GM12878 (cell line): ENCODE results near the gene NT5DC3. TPM values are rescaled to one million over a fixed set of nuclear protein-coding genes. Genes with fewer than 3 reads are reported as not detected.

ENCODE experiments used
- ATAC-seq: fragments of 200-7000 bp; cut with Tn5 transposase; 3 replicates; pipeline ENCODE4 v1.9.1; 2020; ENCODE audit warnings: mild to moderate bottlenecking, moderate library complexity
- BruUV-seq: library from RNA; stranded (reverse); fragments of 400-500 nt; replicated peaks from 2 replicates; lab custom pipeline; 2021; lab: Mats Ljungman, UMichigan
- CTCF ChIA-PET: fragments of 300-600 bp; sonication (Branson Sonifier 250); formaldehyde crosslinking; extraction: SDS; loops from one replicate; lab custom pipeline; 2021; ENCODE audit warnings: inconsistent platforms; lab: Yijun Ruan, JAX
- POLR2A ChIA-PET: fragments of 350-600 bp; formaldehyde crosslinking; extraction: SDS; loops from one replicate; lab custom pipeline; 2021; ENCODE audit warnings: inconsistent platforms; lab: Charles Lee
- RAD21 ChIA-PET: fragments of 300-600 bp; sonication (Branson Sonifier 250); formaldehyde crosslinking; loops from one replicate; lab custom pipeline; 2023; ENCODE audit warnings: antibody characterized with exemption; ENCODE audit not compliant: unreplicated experiment; lab: Charles Lee
- SMC1A ChIA-PET: fragments of 300-600 bp; sonication (Branson Sonifier 250); formaldehyde crosslinking; loops from one replicate; lab custom pipeline; 2023; ENCODE audit not compliant: unreplicated experiment, uncharacterized antibody; lab: Charles Lee
- DNase-seq: peaks from one replicate; pipeline ENCODE4 v3.0.0-alpha.2; 2011; ENCODE audit warnings: low read depth, low spot score
- FAIRE-seq: peaks from 3 replicates; lab custom pipeline; 2011; peaks lifted over from hg19 to GRCh38; lab: Jason Lieb, UNC
- H2AFZ ChIP-seq: 2 replicates; pipeline ENCODE4 v1.6.0; 2011; ENCODE audit warnings: low read depth, low read length, control low read depth; ENCODE audit not compliant: control insufficient read depth
- H3K27ac ChIP-seq: 2 replicates; pipeline ENCODE4 v1.5.1; 2011; ENCODE audit warnings: control low read depth; ENCODE audit not compliant: control insufficient read depth, insufficient read depth
- H3K27me3 ChIP-seq, 2 experiments: replicated peaks in 1 of 2; 2 replicates each; pipeline versions ENCODE4 v1.6.0 to v1.6.1; 2011; ENCODE audit warnings: low read length in 1 of 2; ENCODE audit not compliant: control insufficient read depth in 2 of 2, insufficient read depth in 2 of 2
- H3K36me3 ChIP-seq, 2 experiments: 2 replicates each; pipeline ENCODE4 v1.5.1; 2011; ENCODE audit warnings: low read length in 1 of 2; ENCODE audit not compliant: control insufficient read depth in 2 of 2, insufficient read depth in 2 of 2
- H3K4me1 ChIP-seq: 2 replicates; pipeline ENCODE4 v1.6.1; 2011; ENCODE audit warnings: mild to moderate bottlenecking, low read length, moderate library complexity, mixed read lengths; ENCODE audit not compliant: control insufficient read depth, insufficient read depth
- H3K4me2 ChIP-seq: 2 replicates; pipeline ENCODE4 v1.6.0; 2011; ENCODE audit warnings: control low read depth; ENCODE audit not compliant: control insufficient read depth, insufficient read depth
- H3K4me3 ChIP-seq: fragments of 200-600 bp; sonication (generic); 2 replicates; pipeline ENCODE4 v1.5.1; 2016
- H3K79me2 ChIP-seq: 2 replicates; pipeline ENCODE4 v1.6.0; 2011; ENCODE audit warnings: low read length; ENCODE audit not compliant: control insufficient read depth, insufficient read depth
- H3K9ac ChIP-seq: 2 replicates; pipeline ENCODE4 v1.8.0; 2011; ENCODE audit warnings: low read length, control low read depth, mixed read lengths; ENCODE audit not compliant: control insufficient read depth, insufficient read depth
- H3K9me3 ChIP-seq: replicated peaks from 3 replicates; pipeline ENCODE4 v1.5.1; 2011; ENCODE audit warnings: mild to moderate bottlenecking, low read length; ENCODE audit not compliant: control insufficient read depth, insufficient read depth
- H4K20me1 ChIP-seq: 2 replicates; pipeline ENCODE4 v1.6.0; 2011; ENCODE audit not compliant: control insufficient read depth, insufficient read depth
- BCL11A ChIP-seq: IDR thresholded peaks from 2 replicates; pipeline ENCODE4 v1.6.1; 2011; ENCODE audit warnings: low read depth, low read length
- CHD1 ChIP-seq: IDR thresholded peaks from 2 replicates; pipeline ENCODE4 v1.6.1; 2012; ENCODE audit warnings: low read depth, low read length, improper control_type of control experiment
- HDAC6 ChIP-seq: fragments of 200-600 bp; sonication (generic); IDR thresholded peaks from one replicate; pipeline ENCODE4 v1.8.0; 2017; ENCODE audit warnings: antibody characterized with exemption; ENCODE audit not compliant: unreplicated experiment
- POLR2AphosphoS2 ChIP-seq: IDR thresholded peaks from 2 replicates; pipeline ENCODE4 v1.6.1; 2011; ENCODE audit warnings: low read depth, mild to moderate bottlenecking, low read length, improper control_type of control experiment, moderate library complexity
- SREBF2 ChIP-seq: IDR thresholded peaks from 2 replicates; pipeline ENCODE4 v1.6.1; 2012; ENCODE audit warnings: mild to moderate bottlenecking, low read length
- ZZZ3 ChIP-seq: IDR thresholded peaks from 2 replicates; pipeline ENCODE4 v1.6.1; 2011; ENCODE audit warnings: low read depth; ENCODE audit not compliant: control insufficient read depth, insufficient read length
- WGBS: methylation state at CpG from one replicate; pipeline ENCODE4 v1.1.6; 2016; ENCODE audit warnings: low lambda C conversion rate; ENCODE audit not compliant: insufficient replicate concordance, insufficient coverage; ENCODE audit errors: missing lambda C conversion rate; 5-methylcytosine and 5-hydroxymethylcytosine counted together
- in situ Hi-C: fragments of 300-500 bp; cut with MboI; formaldehyde crosslinking; loops from 9 replicates; pipeline ENCODE4 v1.14.3; 2018; ENCODE audit warnings: mixed read lengths
- intact Hi-C: fragments of 100-400 bp; cut with micrococcal nuclease; formaldehyde crosslinking; loops from one replicate; pipeline ENCODE4 v1.14.2; 2022; ENCODE audit not compliant: unreplicated experiment
- polyA plus RNA-seq, 11 experiments: library from polyadenylated mRNA; depleted of rRNA in 4 of 11; unstranded in 6 of 11; stranded (reverse) in 5 of 11; fragments of >200 nt; fragmentation: Nextera tagmentation in 4 of 11; fragmentation: Illumina TruSeq in 1 of 11; extraction: Ambion mirVana in 4 of 11; extraction: Trizol in 1 of 11; gene quantifications; 1 replicate in 1 of 11; 2 replicates in 10 of 11; pipeline versions ENCODE4 v1.2.1 to v1.2.3, GENCODE V29; 2011 to 2016; ENCODE audit warnings: inconsistent platforms in 2 of 11, missing spikeins in 2 of 11, low read depth in 1 of 11
- total RNA-seq, 4 experiments: library from RNA; depleted of rRNA in 3 of 4; stranded (reverse); fragments of >200 nt in 3 of 4; fragmentation: Illumina TruSeq in 1 of 4; extraction: Trizol in 1 of 4; gene quantifications; 2 replicates each; pipeline versions ENCODE4 v1.2.1 to v1.2.3, GENCODE V29; 2013 to 2021
- TF ChIP-seq, protein P1 (sequence below): IDR thresholded peaks from 2 replicates; pipeline ENCODE4 v1.6.1; 2011; ENCODE audit warnings: borderline replicate concordance, low read depth, mild to moderate bottlenecking, moderate library complexity, mixed read lengths, low read length; ENCODE audit not compliant: insufficient read depth; ENCODE audit errors: extremely low read length

Gene NT5DC3
- total and polyA plus RNA-seq, 10 of the 15 experiments (the other 5 are each of a cell fraction or from before 2014, with no cell fraction given) = 2.0 to 12.4 (median 5.9) TPM

- H3K9ac ChIP-seq = no peak overlapping the region
- no peak overlapping the region for H2AFZ ChIP-seq
- H3K4me2 ChIP-seq = no peak overlapping the region
- H3K36me3 ChIP-seq = no peaks in the 10 kb centered on the region; a peak in 1 of 4 replicates
- RAD21 ChIA-PET = no interaction called here
- H3K9me3 ChIP-seq = no peaks in the 10 kb centered on the region
- BruUV-seq = no TSS peak
- peak; percentile 41 for FAIRE-seq
- CTCF ChIA-PET = no interaction called here
- no peak for DNase-seq
- in situ Hi-C loops = no loop called here
- no peak for TF ChIP-seq CHD1
- no peak for TF ChIP-seq HDAC6
- no peak for TF ChIP-seq ZZZ3
- TF ChIP-seq, protein P1, sequence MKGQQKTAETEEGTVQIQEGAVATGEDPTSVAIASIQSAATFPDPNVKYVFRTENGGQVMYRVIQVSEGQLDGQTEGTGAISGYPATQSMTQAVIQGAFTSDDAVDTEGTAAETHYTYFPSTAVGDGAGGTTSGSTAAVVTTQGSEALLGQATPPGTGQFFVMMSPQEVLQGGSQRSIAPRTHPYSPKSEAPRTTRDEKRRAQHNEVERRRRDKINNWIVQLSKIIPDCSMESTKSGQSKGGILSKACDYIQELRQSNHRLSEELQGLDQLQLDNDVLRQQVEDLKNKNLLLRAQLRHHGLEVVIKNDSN = no peak
- no peak for TF ChIP-seq SREBF2
- no peak for TF ChIP-seq BCL11A
- TF ChIP-seq POLR2AphosphoS2 = no peak
- no peak overlapping the region for H3K4me3 ChIP-seq
- H3K27me3 ChIP-seq = no peaks in the 10 kb centered on the region
- intact Hi-C loops = no loop called here
- WGBS = 86% methylated on average over 9 of the region's 9 CpGs
- H3K27ac ChIP-seq = no peak overlapping the region
- no peak for ATAC-seq
- H4K20me1 ChIP-seq = no peaks in the 10 kb centered on the region
- H3K4me1 ChIP-seq = no peaks in the 10 kb centered on the region
- no peaks in the 10 kb centered on the region for H3K79me2 ChIP-seq
- POLR2A ChIA-PET = no interaction called here
- SMC1A ChIA-PET = interaction anchor here (1.2 to 1.8 kb wide), 2 partner anchors 11 to 31 kb away, joined by 4 read pairs; no protein-coding TSS in a partner anchor
These were observed 71.6 kb downstream of the NT5DC3 start for GRCh38 chr12:103769240-103769945.
